ENCODE data around the gene AKAP13.

- TF ChIP-seq CTCF (IDR thresholded peaks at IDR 0.05) (no peak), POLR2A (IDR thresholded peaks at IDR 0.05) (no peak)
Measured at GRCh38 chr15:85539491-85539890, 159.1 kb downstream of the AKAP13 start.

Data from testis (tissue), 2 donors.